Gastrocnemius medialis (tissue), 4 donors: ENCODE measurements around the gene COBLL1.

Experiments used
- CTCF ChIP-seq, 5 experiments: fragments of 450-650 bp in 3 of 5; fragments of 200-600 bp in 2 of 5; sonication (generic) in 2 of 5; IDR thresholded peaks in 4 of 5; conservative IDR thresholded peaks in 1 of 5; 1 replicate in 4 of 5; 2 replicates in 1 of 5; pipeline ENCODE4 v1.5.1; 2016 to 2019; ENCODE audit warnings: antibody characterized with exemption in 5 of 5, mild to moderate bottlenecking in 3 of 5, moderate library complexity in 3 of 5
- POLR2A ChIP-seq, 2 donors: fragments of 450-650 bp; IDR thresholded peaks; one replicate each; pipeline ENCODE4 v1.6.1; 2017; ENCODE audit warnings: antibody characterized with exemption in 2 of 2, mild to moderate bottlenecking in 2 of 2, moderate library complexity in 2 of 2

GRCh38 chr2:164802095-164802707 lies 39.4 kb downstream of the COBLL1 start:
- TF ChIP-seq CTCF (IDR thresholded peaks at IDR 0.05 in 4 of 5, conservative IDR thresholded peaks at IDR 0.05 in 1 of 5) (no peak), POLR2A (IDR thresholded peaks at IDR 0.05) (no peak)
